ENCODE measurements around the gene NSMF. TPM values are rescaled to one million over a fixed set of nuclear protein-coding genes. Genes with fewer than 3 reads are reported as not detected.
A peak's percentile ranks its signal among the peaks of the same experiment; 100 is the strongest.

Gene NSMF
- total RNA-seq, 2 experiments from 2014 or later, result 104 to 109 TPM

DNA sequence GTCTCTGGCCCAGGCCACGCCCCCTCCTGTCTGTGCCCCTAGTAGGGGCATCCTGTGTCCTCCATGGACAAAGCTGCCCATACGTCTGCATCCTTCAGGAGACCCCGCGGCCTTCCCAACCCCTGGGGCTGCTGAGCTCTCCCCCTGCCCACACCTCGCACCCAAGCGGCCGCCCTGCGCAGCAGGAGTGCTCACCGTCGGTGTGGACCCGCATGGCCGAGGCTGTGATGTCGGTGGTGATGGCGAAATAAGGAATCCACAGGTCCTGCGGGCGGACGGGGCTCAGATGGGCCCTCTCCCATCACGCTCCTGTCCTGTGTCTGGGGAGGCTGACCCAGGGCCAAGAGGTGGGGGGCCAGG lies 4.8 kb upstream of the NSMF start:
- Mint-ChIP-seq H3K4me3 (no peak overlapping the region), H3K4me1 (ENCODE audit: low read depth) (peaks cover 27% of the 10 kb centered on the region), H3K36me3 (ENCODE audit: low read depth) (no peaks in the 10 kb centered on the region), H3K27ac (no peak overlapping the region), H3K9me3 (no peaks in the 10 kb centered on the region), H3K27me3 (no peaks in the 10 kb centered on the region)
- TF ChIP-seq, protein P1, sequence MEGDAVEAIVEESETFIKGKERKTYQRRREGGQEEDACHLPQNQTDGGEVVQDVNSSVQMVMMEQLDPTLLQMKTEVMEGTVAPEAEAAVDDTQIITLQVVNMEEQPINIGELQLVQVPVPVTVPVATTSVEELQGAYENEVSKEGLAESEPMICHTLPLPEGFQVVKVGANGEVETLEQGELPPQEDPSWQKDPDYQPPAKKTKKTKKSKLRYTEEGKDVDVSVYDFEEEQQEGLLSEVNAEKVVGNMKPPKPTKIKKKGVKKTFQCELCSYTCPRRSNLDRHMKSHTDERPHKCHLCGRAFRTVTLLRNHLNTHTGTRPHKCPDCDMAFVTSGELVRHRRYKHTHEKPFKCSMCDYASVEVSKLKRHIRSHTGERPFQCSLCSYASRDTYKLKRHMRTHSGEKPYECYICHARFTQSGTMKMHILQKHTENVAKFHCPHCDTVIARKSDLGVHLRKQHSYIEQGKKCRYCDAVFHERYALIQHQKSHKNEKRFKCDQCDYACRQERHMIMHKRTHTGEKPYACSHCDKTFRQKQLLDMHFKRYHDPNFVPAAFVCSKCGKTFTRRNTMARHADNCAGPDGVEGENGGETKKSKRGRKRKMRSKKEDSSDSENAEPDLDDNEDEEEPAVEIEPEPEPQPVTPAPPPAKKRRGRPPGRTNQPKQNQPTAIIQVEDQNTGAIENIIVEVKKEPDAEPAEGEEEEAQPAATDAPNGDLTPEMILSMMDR (IDR thresholded peaks at IDR 0.05), result no peak
- ChIA-PET POLR2A (no interaction called here), CTCF (no interaction called here)
- no peaks in the 10 kb centered on the region for H3K27me3 ChIP-seq (ENCODE audit: control insufficient read depth in 1 of 2, insufficient read depth in 2 of 2, low read length in 2 of 2)
- peaks cover 43% of the 10 kb centered on the region for H3K4me1 ChIP-seq (ENCODE audit: insufficient read depth, low read length)
- no peak overlapping the region for H3K27ac ChIP-seq (ENCODE audit: low read depth in 1 of 2, low read length in 2 of 2)
- ATAC-seq (ENCODE audit: poor library complexity) (no peak), DNase-seq (peak in 1 of 14 experiments; percentile 34)
- intact Hi-C loops (cut with DNase I, micrococcal nuclease), result loop anchor here in 1 of 2 experiments (2.0 to 5.0 kb wide), 2 partner anchors 89 to 162 kb away; partner anchors contain the start of gene NRARP
- no peaks in the 10 kb centered on the region for H3K36me3 ChIP-seq (ENCODE audit: insufficient read depth, low read length)
- no peak overlapping the region for H3K4me3 ChIP-seq (ENCODE audit: low read length)
- H3K9me3 ChIP-seq (ENCODE audit: control insufficient read depth in 1 of 2, insufficient read depth in 1 of 2, low read length in 2 of 2), result no peaks in the 10 kb centered on the region

DNA sequence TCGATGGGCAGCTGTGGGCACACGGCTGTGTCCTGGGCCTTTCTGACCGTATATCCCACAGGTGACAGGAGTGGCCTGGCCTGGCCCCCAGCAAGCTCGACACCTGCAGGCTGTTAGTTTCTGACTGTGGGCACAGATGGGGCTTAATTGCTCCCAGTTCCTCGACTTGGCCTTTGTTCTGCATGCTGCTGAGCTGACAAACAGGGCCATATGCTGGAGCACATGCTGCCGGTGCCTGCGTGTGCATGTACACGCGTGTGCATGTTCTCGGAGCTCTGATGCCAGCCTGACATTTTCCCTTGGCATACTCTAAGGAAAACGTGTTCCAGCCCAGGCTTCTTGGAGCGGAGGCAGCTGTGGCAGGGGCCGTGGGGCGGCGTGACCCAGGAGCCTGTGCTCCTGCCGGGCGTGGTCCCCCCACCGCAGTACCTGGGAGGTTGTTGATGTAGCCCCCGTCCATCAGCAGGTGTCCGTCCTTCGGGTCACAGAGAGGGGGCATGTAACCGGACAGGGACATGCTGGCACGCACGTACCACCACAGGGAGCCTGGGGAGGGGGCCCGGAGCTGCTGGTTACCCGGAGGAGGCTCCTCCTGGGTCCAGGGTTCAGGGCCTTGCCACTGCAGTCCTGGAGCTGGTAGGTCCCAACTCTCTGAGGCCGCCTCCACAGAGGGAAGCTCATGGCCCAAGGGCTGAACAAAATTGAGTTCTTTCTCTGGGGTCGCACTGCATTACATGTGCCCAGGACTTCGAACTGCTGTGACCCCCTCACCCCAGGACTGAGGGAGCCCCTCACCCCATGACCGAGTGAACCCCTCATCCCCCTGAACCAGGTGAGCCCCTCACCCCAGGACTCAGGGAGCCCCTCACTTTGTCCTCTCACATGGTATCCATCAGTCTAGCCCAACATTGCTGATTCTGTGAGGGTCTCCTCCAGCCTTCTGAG lies 4.1 kb upstream of the NSMF start:
- Mint-ChIP-seq H3K4me1 (ENCODE audit: low read depth) (peaks cover 27% of the 10 kb centered on the region), H3K27me3 (no peaks in the 10 kb centered on the region), H3K9me3 (no peaks in the 10 kb centered on the region), H3K27ac (peak overlapping the region; percentile 95), H3K36me3 (ENCODE audit: low read depth) (no peaks in the 10 kb centered on the region), H3K4me3 (peak overlapping the region; percentile 56)
- H3K4me3 ChIP-seq (ENCODE audit: low read length), result no peak overlapping the region
- no peak overlapping the region for H3K27ac ChIP-seq (ENCODE audit: low read depth in 1 of 2, low read length in 2 of 2)
- H3K9me3 ChIP-seq (ENCODE audit: control insufficient read depth in 1 of 2, insufficient read depth in 1 of 2, low read length in 2 of 2), result no peaks in the 10 kb centered on the region
- no peaks in the 10 kb centered on the region for H3K36me3 ChIP-seq (ENCODE audit: insufficient read depth, low read length)
- ATAC-seq (ENCODE audit: poor library complexity) (no peak), DNase-seq (no peak)
- CTCF ChIA-PET, result no interaction called here
- intact Hi-C loops (cut with DNase I, micrococcal nuclease), result loop anchor here in 1 of 2 experiments (2.0 to 5.0 kb wide), 2 partner anchors 90 to 161 kb away; partner anchors contain the start of gene NRARP
- TF ChIP-seq, protein P1 (IDR thresholded peaks at IDR 0.05), result no peak
- POLR2A ChIA-PET, result interaction anchor here (1.0 to 2.3 kb wide), 5 partner anchors 14 to 76 kb away, joined by 3 to 9 read pairs (median 4); partner anchors contain the start of genes EXD3 and NOXA1
- peaks cover 47% of the 10 kb centered on the region for H3K4me1 ChIP-seq (ENCODE audit: insufficient read depth, low read length)
- H3K27me3 ChIP-seq (ENCODE audit: control insufficient read depth in 1 of 2, insufficient read depth in 2 of 2, low read length in 2 of 2), result no peaks in the 10 kb centered on the region

DNA sequence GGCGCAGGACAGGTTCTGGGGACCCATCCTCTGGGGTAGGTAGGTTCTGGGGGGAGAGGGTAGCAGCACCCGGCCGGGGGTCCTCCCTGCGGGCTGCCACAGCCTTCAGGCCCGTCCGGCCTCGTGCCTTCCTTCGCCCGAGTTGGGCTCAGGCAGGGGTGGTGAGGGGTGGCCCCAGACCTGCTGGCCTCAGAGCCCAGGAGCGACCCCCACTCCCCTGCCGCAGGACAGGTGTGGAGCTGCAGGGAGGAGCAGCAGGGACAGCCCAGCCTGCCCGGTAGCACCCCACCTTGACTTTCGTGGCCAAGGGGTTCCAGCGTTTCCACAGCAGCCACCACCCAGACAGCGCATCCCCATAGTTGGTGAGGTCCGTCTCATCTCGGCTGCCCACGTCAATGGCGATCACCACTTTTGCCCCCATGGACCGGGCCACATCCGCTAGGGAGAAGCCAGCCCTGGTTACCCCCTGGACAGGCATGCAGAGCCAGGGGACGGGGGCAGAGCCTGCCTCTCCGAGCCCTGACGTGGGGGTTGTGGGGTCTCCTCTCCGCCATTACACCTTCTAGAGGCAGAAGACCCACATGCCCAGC lies 3.4 kb upstream of the NSMF start:
- Mint-ChIP-seq H3K27ac (peak overlapping the region; percentile 95), H3K4me3 (peak overlapping the region; percentile 87), H3K36me3 (ENCODE audit: low read depth) (no peaks in the 10 kb centered on the region), H3K4me1 (ENCODE audit: low read depth) (peaks cover 27% of the 10 kb centered on the region), H3K27me3 (no peaks in the 10 kb centered on the region), H3K9me3 (no peaks in the 10 kb centered on the region)
- intact Hi-C loops (cut with DNase I, micrococcal nuclease), result loop anchor here in 1 of 2 experiments (2.0 to 5.0 kb wide), 2 partner anchors 90 to 160 kb away; partner anchors contain the start of gene NRARP
- Histone ChIP-seq H3K4me3 (ENCODE audit: low read length) (peak overlapping the region; percentile 42), H3K27ac (ENCODE audit: low read depth in 1 of 2, low read length in 2 of 2) (peak overlapping the region; percentile 48 to 81), H3K9me3 (ENCODE audit: control insufficient read depth in 1 of 2, insufficient read depth in 1 of 2, low read length in 2 of 2) (no peaks in the 10 kb centered on the region), H3K27me3 (ENCODE audit: control insufficient read depth in 1 of 2, insufficient read depth in 2 of 2, low read length in 2 of 2) (no peaks in the 10 kb centered on the region), H3K36me3 (ENCODE audit: insufficient read depth, low read length) (peaks cover 5% of the 10 kb centered on the region), H3K4me1 (ENCODE audit: insufficient read depth, low read length) (peaks cover 55% of the 10 kb centered on the region)
- DNase-seq, result no peak
- ChIA-PET POLR2A (interaction anchor here (1.0 to 2.3 kb wide), 6 partner anchors 13 to 90 kb away, joined by 3 to 9 read pairs (median 4); partner anchors contain the start of genes EXD3, MRPL41 and NOXA1), CTCF (no interaction called here)
- TF ChIP-seq, protein P1 (IDR thresholded peaks at IDR 0.05), result no peak
- ATAC-seq (ENCODE audit: poor library complexity), result no peak
